IPS DF 6.9 (cell line): Measurements from ENCODE around the gene KIAA1671.

Source experiments
- DNase-seq: peaks from one replicate; pipeline ENCODE4 v3.0.0-alpha.2; 2013; ENCODE audit warnings: low read depth, low spot score
- H3K27ac ChIP-seq: one replicate; pipeline ENCODE4 v1.5.1; 2013; ENCODE audit warnings: low read length, control low read depth
- H3K27me3 ChIP-seq: 2 replicates; pipeline ENCODE4 v1.6.1; 2013; ENCODE audit warnings: mild to moderate bottlenecking, low read length; ENCODE audit not compliant: control insufficient read depth, insufficient read depth
- H3K36me3 ChIP-seq: 2 replicates; pipeline ENCODE4 v1.6.1; 2013; ENCODE audit warnings: low read length; ENCODE audit not compliant: control insufficient read depth, insufficient read depth
- H3K4me1 ChIP-seq: 2 replicates; pipeline ENCODE4 v1.6.1; 2013; ENCODE audit warnings: low read length; ENCODE audit not compliant: control insufficient read depth, insufficient read depth
- H3K4me3 ChIP-seq: 2 replicates; pipeline ENCODE4 v1.5.1; 2013; ENCODE audit warnings: mild to moderate bottlenecking, low read length
- H3K9me3 ChIP-seq: 2 replicates; pipeline ENCODE4 v1.6.1; 2013; ENCODE audit warnings: low read length, inconsistent platforms; ENCODE audit not compliant: control insufficient read depth, insufficient read depth
- WGBS: extraction: QIAGEN DNeasy Blood & Tissue Kit; methylation state at CpG from one replicate; pipeline ENCODE4 v1.1.7; 2013; ENCODE audit warnings: mixed read lengths, missing lambda C conversion rate; ENCODE audit not compliant: insufficient read length, insufficient coverage; 5-methylcytosine and 5-hydroxymethylcytosine counted together

KIAA1671 gene

GRCh38 chr22:25182131-25183110 is 229.9 kb downstream of the KIAA1671 start:
- 100% methylated on average over 1 of the region's 10 CpGs for WGBS
- Histone ChIP-seq H3K4me1 (no peaks in the 10 kb centered on the region), H3K9me3 (no peaks in the 10 kb centered on the region)

GRCh38 chr22:25183949-25184619 is 231.6 kb downstream of the KIAA1671 start:
- Histone ChIP-seq H3K9me3 (no peaks in the 10 kb centered on the region), H3K27me3 (no peaks in the 10 kb centered on the region), H3K27ac (no peak overlapping the region), H3K4me1 (no peaks in the 10 kb centered on the region), H3K36me3 (no peaks in the 10 kb centered on the region; the same call in 1 of the 2 replicates), H3K4me3 (no peak overlapping the region)
- no peak for DNase-seq
- no CpG with 5 or more reads among the region's 12 CpGs for WGBS

More at GRCh38 chr22:25182131-25183110, 229.9 kb downstream of the KIAA1671 start:
- DNase-seq = no peak
- Histone ChIP-seq H3K27ac (no peak overlapping the region), H3K36me3 (no peaks in the 10 kb centered on the region; the same call in 1 of the 2 replicates), H3K4me3 (no peak overlapping the region), H3K27me3 (no peaks in the 10 kb centered on the region)

GRCh38 chr22:25186140-25186539 is 233.6 kb downstream of the KIAA1671 start:
- Histone ChIP-seq H3K36me3 (no peaks in the 10 kb centered on the region; the same call in 1 of the 2 replicates), H3K27me3 (no peaks in the 10 kb centered on the region), H3K4me3 (no peak overlapping the region), H3K27ac (no peak overlapping the region), H3K9me3 (no peaks in the 10 kb centered on the region), H3K4me1 (no peaks in the 10 kb centered on the region)
- no peak for DNase-seq
- WGBS = no CpG with 5 or more reads among the region's 3 CpGs

- Histone ChIP-seq H3K9me3 (no peaks in the 10 kb centered on the region), H3K4me1 (no peaks in the 10 kb centered on the region), H3K4me3 (no peak overlapping the region), H3K27me3 (no peaks in the 10 kb centered on the region), H3K27ac (no peak overlapping the region), H3K36me3 (no peaks in the 10 kb centered on the region; the same call in 1 of the 2 replicates)
- no CpG with 5 or more reads among the region's 6 CpGs for WGBS
- no peak for DNase-seq
These were observed 235.0 kb downstream of the KIAA1671 start for GRCh38 chr22:25187469-25187868.

GRCh38 chr22:25192406-25192805 is 239.9 kb downstream of the KIAA1671 start:
- H3K27ac ChIP-seq = no peak overlapping the region
- no CpG with 5 or more reads among the region's 12 CpGs for WGBS
- H3K4me3 ChIP-seq = no peak overlapping the region
- no peaks in the 10 kb centered on the region for H3K4me1 ChIP-seq
- DNase-seq = no peak
- no peaks in the 10 kb centered on the region for H3K36me3 ChIP-seq
- H3K27me3 ChIP-seq = no peaks in the 10 kb centered on the region
- H3K9me3 ChIP-seq = no peaks in the 10 kb centered on the region

- no peaks in the 10 kb centered on the region for H3K9me3 ChIP-seq
- 100% methylated on average over 1 of the region's 4 CpGs for WGBS
- no peak overlapping the region for H3K27ac ChIP-seq
- no peak overlapping the region for H3K4me3 ChIP-seq
- H3K36me3 ChIP-seq = no peaks in the 10 kb centered on the region
- no peaks in the 10 kb centered on the region for H3K4me1 ChIP-seq
- DNase-seq = no peak
- no peaks in the 10 kb centered on the region for H3K27me3 ChIP-seq
These were observed 240.6 kb downstream of the KIAA1671 start for GRCh38 chr22:25193130-25193529.

GRCh38 chr22:25193548-25193947 is 241.0 kb downstream of the KIAA1671 start:
- WGBS = no CpG with 5 or more reads among the region's 3 CpGs
- no peaks in the 10 kb centered on the region for H3K4me1 ChIP-seq
- no peak for DNase-seq

GRCh38 chr22:25196326-25196725 is 243.8 kb downstream of the KIAA1671 start:
- Histone ChIP-seq H3K27me3 (no peaks in the 10 kb centered on the region), H3K4me1 (no peaks in the 10 kb centered on the region), H3K27ac (no peak overlapping the region), H3K4me3 (no peak overlapping the region), H3K9me3 (no peaks in the 10 kb centered on the region), H3K36me3 (no peaks in the 10 kb centered on the region)
- DNase-seq = no peak
- WGBS = no CpG with 5 or more reads among the region's 5 CpGs

More at GRCh38 chr22:25193548-25193947, 241.0 kb downstream of the KIAA1671 start:
- Histone ChIP-seq H3K9me3 (no peaks in the 10 kb centered on the region), H3K36me3 (no peaks in the 10 kb centered on the region), H3K27ac (no peak overlapping the region), H3K4me3 (no peak overlapping the region), H3K27me3 (no peaks in the 10 kb centered on the region)

- no peak for DNase-seq
- H3K27ac ChIP-seq = no peak overlapping the region
- no peaks in the 10 kb centered on the region for H3K36me3 ChIP-seq
- no CpG with 5 or more reads among the region's 4 CpGs for WGBS
- H3K4me1 ChIP-seq = no peaks in the 10 kb centered on the region
- H3K9me3 ChIP-seq = no peaks in the 10 kb centered on the region
- no peak overlapping the region for H3K4me3 ChIP-seq
- H3K27me3 ChIP-seq = no peaks in the 10 kb centered on the region
These were observed 244.8 kb downstream of the KIAA1671 start for GRCh38 chr22:25197340-25197739.

- no peaks in the 10 kb centered on the region for H3K9me3 ChIP-seq
- H3K36me3 ChIP-seq = no peaks in the 10 kb centered on the region
- no peaks in the 10 kb centered on the region for H3K4me1 ChIP-seq
- H3K4me3 ChIP-seq = no peak within 1 kb of the TSS
- no peaks in the 10 kb centered on the region for H3K27me3 ChIP-seq
- WGBS = no CpG with 5 or more reads among the region's 17 CpGs
- no peak within 1 kb of the TSS for H3K27ac ChIP-seq
- no peak for DNase-seq
These were observed 247.4 kb downstream of the KIAA1671 start, which contains the start of gene CRYBB3 for GRCh38 chr22:25199731-25200520. TSS of gene CRYBB3 (plus strand) at chr22:25199858. CDS start at chr22:25201397, 1,539 bp downstream.
